ENCODE data around the gene IGSF3.

GRCh38 chr1:116537040-116537831 is 130.3 kb downstream of the IGSF3 start:
- TF ChIP-seq CTCF (IDR thresholded peaks at IDR 0.05 in 8 of 11, conservative IDR thresholded peaks at IDR 0.05 in 3 of 11) (no peak), POLR2AphosphoS5 (IDR thresholded peaks at IDR 0.05) (no peak)
